WTC11 (cell line): ENCODE data around the gene RPL37. TPM values are rescaled to one million over a fixed set of nuclear protein-coding genes. Genes with fewer than 3 reads are reported as not detected.

Experiments
- ATAC-seq: fragments of 200-7000 bp; cut with Tn5 transposase; 2 replicates; pipeline ENCODE4 v1.10.0; 2021; ENCODE audit warnings: mild to moderate bottlenecking, moderate library complexity
- CTCF ChIA-PET: fragments of 300-600 bp; sonication (Branson Sonifier 250); formaldehyde crosslinking; loops from one replicate; lab custom pipeline; 2021; ENCODE audit warnings: antibody characterized with exemption; lab: Charles Lee
- POLR2A ChIA-PET: fragments of 350-600 bp; sonication (Branson Sonifier 250); formaldehyde crosslinking; loops from one replicate; lab custom pipeline; 2021; ENCODE audit warnings: antibody characterized with exemption; lab: Charles Lee
- DNase-seq: peaks from one replicate; pipeline ENCODE4 v3.0.0; 2021; ENCODE audit warnings: low spot score
- H3K27ac Mint-ChIP-seq: 2 replicates; pipeline ENCODE4 v1.8.0; 2021; ENCODE audit warnings: mixed read lengths
- H3K27me3 Mint-ChIP-seq: 2 replicates; pipeline ENCODE4 v1.8.0; 2021; ENCODE audit warnings: low read depth, mild to moderate bottlenecking, moderate library complexity, mixed read lengths
- H3K36me3 Mint-ChIP-seq: 2 replicates; pipeline ENCODE4 v1.8.0; 2021; ENCODE audit warnings: mixed read lengths
- H3K4me1 Mint-ChIP-seq: 2 replicates; pipeline ENCODE4 v1.8.0; 2022; ENCODE audit warnings: mixed read lengths
- H3K4me3 Mint-ChIP-seq: 2 replicates; pipeline ENCODE4 v1.8.0; 2021; ENCODE audit warnings: mild to moderate bottlenecking, moderate library complexity, mixed read lengths
- H3K9me3 Mint-ChIP-seq: 2 replicates; pipeline ENCODE4 v1.8.0; 2021; ENCODE audit warnings: mixed read lengths
- ATF1 ChIP-seq: sonication (generic); formaldehyde crosslinking; IDR thresholded peaks from 2 replicates; pipeline ENCODE4 v1.8.1; 2023; ENCODE audit warnings: mild to moderate bottlenecking, moderate library complexity, missing genetic modification reagents
- ATF6 ChIP-seq: sonication (generic); formaldehyde crosslinking; IDR thresholded peaks from 2 replicates; pipeline ENCODE4 v1.8.1; 2023; ENCODE audit warnings: mild to moderate bottlenecking, missing genetic modification reagents
- CTCF ChIP-seq: fragments of 200-600 bp; IDR thresholded peaks from 2 replicates; pipeline ENCODE4 v1.8.0; 2022; ENCODE audit warnings: antibody characterized with exemption
- E2F4 ChIP-seq: sonication (generic); formaldehyde crosslinking; IDR thresholded peaks from 2 replicates; pipeline ENCODE4 v1.8.1; 2022; ENCODE audit warnings: low read depth, mild to moderate bottlenecking, moderate library complexity, missing genetic modification reagents, borderline replicate concordance
- FOXK1 ChIP-seq: sonication (generic); formaldehyde crosslinking; IDR thresholded peaks from 2 replicates; pipeline ENCODE4 v1.8.0; 2022; ENCODE audit warnings: mild to moderate bottlenecking, moderate library complexity, missing genetic modification reagents
- FOXP1 ChIP-seq: sonication (generic); formaldehyde crosslinking; IDR thresholded peaks from 2 replicates; pipeline ENCODE4 v1.8.0; 2022; ENCODE audit warnings: missing genetic modification reagents, mild to moderate bottlenecking, moderate library complexity, borderline replicate concordance
- GABPB1 ChIP-seq: sonication (generic); formaldehyde crosslinking; IDR thresholded peaks from 2 replicates; pipeline ENCODE4 v1.8.1; 2023; ENCODE audit warnings: mild to moderate bottlenecking, missing genetic modification reagents
- MAX ChIP-seq: sonication (generic); formaldehyde crosslinking; IDR thresholded peaks from 2 replicates; pipeline ENCODE4 v1.8.0; 2022; ENCODE audit warnings: mild to moderate bottlenecking, missing genetic modification reagents
- NFE2L1 ChIP-seq: sonication (generic); formaldehyde crosslinking; IDR thresholded peaks from 2 replicates; pipeline ENCODE4 v1.8.1; 2023; ENCODE audit warnings: missing genetic modification reagents
- NR3C1 ChIP-seq: sonication (generic); formaldehyde crosslinking; conservative IDR thresholded peaks from 2 replicates; pipeline ENCODE4 v1.8.1; 2023; ENCODE audit warnings: low read depth, mild to moderate bottlenecking, missing genetic modification reagents
- PRDM15 ChIP-seq: sonication (generic); formaldehyde crosslinking; IDR thresholded peaks from 2 replicates; pipeline ENCODE4 v1.8.0; 2022; ENCODE audit warnings: missing genetic modification reagents
- RELA ChIP-seq: sonication (generic); formaldehyde crosslinking; IDR thresholded peaks from 2 replicates; pipeline ENCODE4 v1.8.1; 2022; ENCODE audit warnings: missing genetic modification reagents, mild to moderate bottlenecking, borderline replicate concordance
- SMAD3 ChIP-seq: sonication (generic); formaldehyde crosslinking; IDR thresholded peaks from 2 replicates; pipeline ENCODE4 v1.8.0; 2022; ENCODE audit warnings: missing genetic modification reagents, mild to moderate bottlenecking, borderline replicate concordance
- SP1 ChIP-seq: sonication (generic); formaldehyde crosslinking; conservative IDR thresholded peaks from 2 replicates; pipeline ENCODE4 v1.8.1; 2022; ENCODE audit warnings: missing genetic modification reagents
- TCF7 ChIP-seq: sonication (generic); formaldehyde crosslinking; IDR thresholded peaks from 2 replicates; pipeline ENCODE4 v1.8.0; 2022; ENCODE audit warnings: mild to moderate bottlenecking, low read depth, missing genetic modification reagents, moderate library complexity
- TEAD1 ChIP-seq: sonication (generic); formaldehyde crosslinking; IDR thresholded peaks from 2 replicates; pipeline ENCODE4 v1.8.0; 2022; ENCODE audit warnings: mild to moderate bottlenecking, missing genetic modification reagents
- ZNF232 ChIP-seq: sonication (generic); formaldehyde crosslinking; IDR thresholded peaks from 2 replicates; pipeline ENCODE4 v1.8.0; 2022; ENCODE audit warnings: mild to moderate bottlenecking, missing genetic modification reagents
- ZNF281 ChIP-seq: sonication (generic); formaldehyde crosslinking; IDR thresholded peaks from 2 replicates; pipeline ENCODE4 v1.8.0; 2023; ENCODE audit warnings: mild to moderate bottlenecking, missing genetic modification reagents
- ZNF416 ChIP-seq: fragments of 250-450 bp; sonication (Bioruptor Pico); IDR thresholded peaks from 2 replicates; pipeline ENCODE4 v1.9.0; 2021; ENCODE audit warnings: mild to moderate bottlenecking, inconsistent platforms
- ZNF512 ChIP-seq: sonication (generic); formaldehyde crosslinking; IDR thresholded peaks from 2 replicates; pipeline ENCODE4 v1.8.1; 2022; ENCODE audit warnings: missing genetic modification reagents, borderline replicate concordance
- total RNA-seq: library from RNA; stranded (reverse); gene quantifications from 3 replicates; pipeline ENCODE4 v1.2.3, GENCODE V29; 2021

RPL37 gene
- total RNA-seq, 1 experiment from 2014 or later, result 1,405 TPM

GRCh38 chr5:40860711-40861110 is 25.7 kb upstream of the RPL37 start:
- POLR2A ChIA-PET, result no interaction called here
- ATAC-seq (no peak), DNase-seq (no peak)
- CTCF ChIA-PET, result interaction anchor here (1.0 kb wide), 1 partner anchor 18 kb away, joined by 3 read pairs; no protein-coding TSS in a partner anchor
- peaks cover 18% of the 10 kb centered on the region for H3K36me3 Mint-ChIP-seq
- TF ChIP-seq FOXP1 (CRISPR knock-in tag) (no peak), TEAD1 (CRISPR knock-in tag) (no peak), NFE2L1 (no peak), ZNF232 (no peak)
- no peak overlapping the region for H3K27ac Mint-ChIP-seq
- peaks cover 4% of the 10 kb centered on the region; the same call in 1 of the 2 replicates for H3K27me3 Mint-ChIP-seq
- peaks cover 24% of the 10 kb centered on the region for H3K9me3 Mint-ChIP-seq
- H3K4me1 Mint-ChIP-seq, result no peaks in the 10 kb centered on the region
- no peak overlapping the region for H3K4me3 Mint-ChIP-seq

- POLR2A ChIA-PET, result no interaction called here
- no peaks in the 10 kb centered on the region for H3K4me1 Mint-ChIP-seq
- CTCF ChIA-PET, result no interaction called here
- no peak for TF ChIP-seq GABPB1
- no peak for TF ChIP-seq ZNF232
- no peak for TF ChIP-seq ATF1 (CRISPR knock-in tag)
- TF ChIP-seq E2F4 (CRISPR knock-in tag), result no peak
- TF ChIP-seq MAX (CRISPR knock-in tag), result no peak
- TF ChIP-seq ZNF416 (CRISPR knock-in tag), result no peak
- no peak for TF ChIP-seq PRDM15
- TF ChIP-seq SMAD3 (CRISPR knock-in tag), result no peak
- no peak for TF ChIP-seq TCF7 (CRISPR knock-in tag)
- no peak for TF ChIP-seq RELA (CRISPR knock-in tag)
- no peak for TF ChIP-seq ZNF281 (CRISPR knock-in tag)
- TF ChIP-seq FOXK1 (CRISPR knock-in tag), result no peak
- no peak for TF ChIP-seq CTCF
- TF ChIP-seq NR3C1 (CRISPR knock-in tag), result no peak
- no peak for TF ChIP-seq ZNF512 (CRISPR knock-in tag)
- no peak for TF ChIP-seq TEAD1 (CRISPR knock-in tag)
- no peak for TF ChIP-seq ATF6
- TF ChIP-seq SP1 (CRISPR knock-in tag), result no peak
Observed at GRCh38 chr5:40853632-40854192, 18.7 kb upstream of the RPL37 start.

More at GRCh38 chr5:40853632-40854192, 18.7 kb upstream of the RPL37 start:
- peaks cover 4% of the 10 kb centered on the region; the same call in 1 of the 2 replicates for H3K9me3 Mint-ChIP-seq
- ATAC-seq (no peak), DNase-seq (no peak)
- H3K27me3 Mint-ChIP-seq, result no peaks in the 10 kb centered on the region; the same call in 1 of the 2 replicates
- no peaks in the 10 kb centered on the region for H3K36me3 Mint-ChIP-seq
- H3K27ac Mint-ChIP-seq, result no peak overlapping the region
- no peak overlapping the region for H3K4me3 Mint-ChIP-seq
